ENCODE data around the gene PIGZ. TPM values are rescaled to one million over a fixed set of nuclear protein-coding genes. Genes with fewer than 3 reads are reported as not detected.

Gene PIGZ
- total RNA-seq, 1 donor from 2014 or later = 1.8 TPM

DNA sequence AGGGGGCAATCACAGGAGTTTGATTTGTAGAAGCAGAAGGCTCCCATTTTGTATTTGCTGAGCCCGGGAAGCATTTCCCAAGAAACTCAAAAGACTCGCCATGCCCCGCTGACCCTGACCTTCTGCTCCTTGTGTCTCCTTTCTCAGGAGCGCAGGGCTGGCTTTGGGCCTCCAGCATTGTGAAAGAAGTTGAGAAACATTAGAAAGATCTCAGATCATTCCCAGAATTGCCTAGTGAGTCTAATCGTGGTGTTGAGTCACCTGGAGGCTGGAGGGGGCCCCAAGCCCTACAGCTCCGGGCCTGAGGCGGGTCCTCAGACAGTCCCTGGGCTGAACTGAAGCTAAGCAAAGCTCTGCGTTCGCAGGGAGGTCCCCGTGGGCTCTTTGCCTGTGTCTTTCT is 10.9 kb upstream of the PIGZ start:
- DNase-seq = no peak

GRCh38 chr3:196976941-196977340 is 8.3 kb upstream of the PIGZ start:
- DNase-seq = no peak

- DNase-seq = no peak
Measured at GRCh38 chr3:196975349-196975748, 6.7 kb upstream of the PIGZ start.

DNA sequence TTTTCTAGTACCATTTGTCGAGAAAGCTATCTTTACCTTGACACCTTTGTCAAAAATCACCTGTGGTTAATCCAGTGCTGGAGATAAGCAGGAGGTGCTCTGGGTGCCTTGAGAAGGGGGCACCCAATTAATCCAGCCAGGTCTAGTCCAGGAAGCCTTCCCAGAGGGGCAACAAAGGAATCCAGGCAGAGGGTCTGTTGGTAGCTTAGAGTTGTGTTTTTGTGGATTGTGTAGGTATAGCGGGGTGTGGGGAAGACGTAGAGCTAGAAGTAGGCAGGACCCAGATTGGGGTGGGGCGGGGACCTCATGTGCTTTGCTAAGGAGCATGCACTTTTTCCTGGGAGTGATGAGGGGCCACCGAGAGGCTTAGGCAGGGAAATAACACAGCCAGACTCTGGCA is 6.0 kb upstream of the PIGZ start:
- DNase-seq = no peak

DNA sequence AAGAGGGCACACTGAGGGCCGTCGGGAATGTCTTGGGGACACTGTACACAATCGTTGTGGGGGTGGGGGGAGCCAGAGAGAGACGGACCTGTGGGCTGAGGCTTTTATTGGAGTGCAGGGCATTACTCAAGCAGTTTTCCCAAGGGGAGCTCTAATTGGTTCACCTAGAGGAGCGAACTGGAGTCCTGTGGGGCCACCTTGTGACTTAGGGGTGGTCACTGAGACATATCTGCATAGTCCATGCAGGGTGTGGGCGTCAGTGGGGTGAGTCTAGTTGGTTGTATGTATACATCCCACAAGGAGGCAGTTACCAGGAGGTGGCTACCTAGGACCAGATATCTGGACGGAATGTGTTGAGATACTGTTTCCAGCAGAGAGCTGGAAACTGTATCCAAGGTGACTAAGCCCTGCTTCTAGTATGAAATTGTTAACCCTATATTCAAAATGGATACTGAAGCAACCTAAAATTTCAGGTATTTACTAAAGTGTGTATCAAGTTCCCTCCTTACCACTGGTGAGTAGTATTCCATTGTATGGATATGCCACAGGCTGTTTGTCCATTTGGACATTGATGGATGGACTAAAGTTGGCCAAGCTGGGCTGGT is 2.6 kb upstream of the PIGZ start:
- no peak for DNase-seq

- DNase-seq = no peak
Measured at GRCh38 chr3:196970547-196971093, 2.0 kb upstream of the PIGZ start.

- DNase-seq = no peak
Measured at GRCh38 chr3:196969660-196970546, 1.3 kb upstream of the PIGZ start.

DNA sequence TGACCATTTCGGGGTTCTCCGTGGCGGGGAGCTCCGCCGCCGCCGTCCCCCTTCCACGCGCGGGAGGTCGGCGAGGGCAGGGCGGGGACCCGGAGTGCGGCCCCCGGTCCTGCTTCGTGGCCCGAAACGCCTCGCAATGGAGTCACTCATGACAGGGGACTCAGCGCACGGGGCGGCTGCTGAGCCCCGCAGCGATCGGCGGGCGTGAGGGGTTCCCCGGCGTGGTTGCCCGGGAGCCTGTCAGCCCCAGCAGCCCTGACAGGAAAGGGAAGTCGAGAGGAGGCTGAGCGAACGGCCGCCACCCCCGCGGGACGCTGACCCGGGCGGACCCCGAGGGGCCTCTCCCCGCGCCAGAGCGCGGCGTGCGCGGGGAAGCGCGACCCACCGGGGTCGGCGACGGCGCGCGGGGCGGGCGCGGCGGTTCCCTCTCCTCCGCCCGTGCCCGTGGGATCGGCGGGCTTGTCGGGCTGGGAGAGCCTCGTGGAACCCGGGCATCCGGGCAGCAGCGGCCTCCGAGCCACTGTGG is 564 bp upstream of the PIGZ start:
- no peak for DNase-seq

GRCh38 chr3:196967412-196968232 is 1.0 kb downstream of the PIGZ start:
- DNase-seq = no peak

GRCh38 chr3:196966526-196967401 is 1.9 kb downstream of the PIGZ start:
- DNase-seq = no peak

DNA sequence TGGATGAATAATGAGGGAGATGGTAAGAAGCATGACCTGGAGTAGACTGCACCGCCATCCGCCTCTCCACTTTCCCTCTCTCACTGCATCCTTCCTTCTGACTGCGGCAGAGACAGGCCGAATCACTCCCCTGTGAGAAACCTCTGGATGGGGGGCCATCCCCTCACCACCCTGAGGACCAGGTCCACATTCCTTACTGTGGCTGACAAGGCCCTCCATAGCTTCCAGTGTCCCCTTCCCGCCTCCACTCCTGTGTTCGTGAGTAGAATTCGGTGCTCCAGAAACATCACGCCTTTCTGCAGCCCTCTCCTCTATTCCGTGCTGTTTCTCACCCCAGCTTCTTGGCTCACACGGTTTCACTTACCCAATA is 2.8 kb downstream of the PIGZ start:
- DNase-seq = no peak

GRCh38 chr3:196965112-196965803 is 3.4 kb downstream of the PIGZ start:
- no peak for DNase-seq

GRCh38 chr3:196963631-196963953 is 5.0 kb downstream of the PIGZ start:
- DNase-seq = no peak

DNA sequence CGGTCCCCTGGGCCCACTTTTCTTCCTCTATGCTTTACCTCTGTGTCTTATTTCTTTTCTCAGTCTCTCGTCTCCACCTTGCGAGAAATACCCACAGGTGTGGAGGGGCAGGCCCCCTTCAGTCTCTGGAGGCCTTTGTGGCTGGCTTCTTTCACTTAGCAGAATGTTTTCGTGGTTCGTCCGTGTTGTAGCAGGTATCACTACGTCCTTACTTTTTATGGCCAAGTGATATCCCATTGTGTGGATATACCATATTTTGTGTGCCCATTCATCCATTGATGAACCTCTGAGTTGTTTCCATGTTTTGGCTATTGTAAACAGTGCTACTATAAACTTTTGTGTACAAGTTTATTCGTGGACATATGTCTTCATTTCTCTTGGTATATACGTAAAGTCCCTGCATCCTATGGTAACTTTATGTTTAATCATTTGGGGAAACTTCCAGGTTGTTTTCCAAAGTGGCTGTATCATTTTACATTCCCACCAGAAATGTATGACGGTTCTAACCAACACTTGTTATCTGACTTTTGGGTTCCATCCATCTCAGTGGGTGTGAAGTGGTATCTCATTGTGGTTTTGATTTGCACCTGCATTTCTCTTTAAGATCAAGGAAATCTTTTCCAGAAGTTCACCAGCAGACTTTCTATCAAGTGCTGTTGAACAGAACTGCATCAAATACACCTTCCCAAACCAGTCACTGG is 5.6 kb downstream of the PIGZ start:
- DNase-seq = no peak

GRCh38 chr3:196962108-196962929 is 6.3 kb downstream of the PIGZ start:
- no peak for DNase-seq

DNA sequence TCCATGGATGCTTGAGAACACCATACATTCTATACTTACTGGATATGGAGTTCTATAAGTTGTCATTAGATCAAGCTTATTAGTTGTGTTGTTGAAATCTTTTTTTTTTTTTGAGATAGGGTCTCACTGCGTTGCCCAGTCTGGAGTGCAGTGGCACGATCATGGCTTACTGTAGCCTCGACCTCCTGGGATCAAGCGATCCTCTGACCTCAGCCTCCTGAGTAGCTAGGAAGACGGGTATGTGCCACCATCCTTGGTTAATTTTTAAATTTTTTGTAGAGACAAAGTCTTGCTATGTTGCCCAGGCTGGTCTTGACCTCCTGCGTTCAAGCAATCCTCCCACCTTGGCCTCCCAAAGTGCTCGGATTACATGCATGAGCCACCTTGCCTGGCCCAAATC is 13.8 kb downstream of the PIGZ start:
- no peak for DNase-seq

DNA sequence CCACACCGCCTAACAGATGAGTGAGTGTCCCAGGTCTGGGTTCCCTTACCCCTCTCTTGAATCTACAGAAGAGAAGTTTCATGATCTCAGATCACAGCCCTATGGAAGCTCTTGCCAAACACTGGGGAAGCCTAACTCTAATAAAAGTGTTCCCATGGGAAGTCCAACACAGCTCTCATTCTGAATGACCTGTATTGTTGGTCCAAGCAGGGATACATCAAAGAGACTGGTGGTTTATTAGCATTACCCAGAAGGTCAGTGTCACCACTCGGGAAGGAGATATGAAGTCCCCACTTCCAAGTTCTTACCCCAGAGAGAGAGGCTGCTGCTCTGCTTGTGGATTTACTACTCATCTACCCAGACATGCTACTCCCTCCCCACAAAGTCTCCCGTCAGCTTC is 17.3 kb downstream of the PIGZ start:
- DNase-seq = no peak

GRCh38 chr3:196949750-196950149 is 18.9 kb downstream of the PIGZ start:
- no peak for DNase-seq

GRCh38 chr3:196949285-196949619 is 19.4 kb downstream of the PIGZ start:
- no peak for DNase-seq

Measured in skin of body (tissue), 2 donors.